ENCODE results near the gene MYOG. TPM values are rescaled to one million over a fixed set of nuclear protein-coding genes. Genes with fewer than 3 reads are reported as not detected.

MYOG gene
- total and polyA plus RNA-seq, 2 donors (not counting 1 experiment from before 2014, with no cell fraction given) = not detected

- H2AFZ ChIP-seq (ENCODE audit: insufficient read depth, low read depth, low read length, poor library complexity, severe bottlenecking) = no peak overlapping the region
- Mint-ChIP-seq H3K4me1 (no peaks in the 10 kb centered on the region), H3K27me3 (peaks cover 27% of the 10 kb centered on the region), H3K27ac (no peak overlapping the region), H3K9me3 (ENCODE audit: insufficient read depth) (peaks cover 18% of the 10 kb centered on the region), H3K4me3 (no peak overlapping the region)
- TF ChIP-seq CTCF (IDR thresholded peaks at IDR 0.05) (no peak), EZH2 (IDR thresholded peaks at IDR 0.05; ENCODE audit: borderline replicate concordance, insufficient read depth, low read depth, low read length, poor library complexity, severe bottlenecking) (no peak)
- H3K4me1 ChIP-seq (ENCODE audit: control insufficient read depth in 2 of 2, insufficient read depth in 2 of 2, low read length in 2 of 2) = no peaks in the 10 kb centered on the region
- H3K4me3 ChIP-seq (ENCODE audit: control extremely low read depth in 1 of 5, extremely low read depth in 1 of 5, insufficient read depth in 1 of 5, low read depth in 2 of 5, low read length in 4 of 5) = no peak overlapping the region
- ChIA-PET POLR2A (no interaction called here), CTCF (no interaction called here)
- DNase-seq (no peak), ATAC-seq (ENCODE audit: low read depth) (no peak)
- no peaks in the 10 kb centered on the region for H4K20me1 ChIP-seq (ENCODE audit: control insufficient read depth, insufficient read depth, low read length, poor library complexity, severe bottlenecking)
- no peaks in the 10 kb centered on the region for H3K79me2 ChIP-seq (ENCODE audit: control insufficient read depth, insufficient read depth, low read length)
- 60% methylated on average over 1 of the region's 1 CpG for WGBS (ENCODE audit: insufficient coverage)
- no peak overlapping the region for H3K27ac ChIP-seq (ENCODE audit: low read length in 2 of 2)
- H3K27me3 ChIP-seq (replicated peaks in 1 of 4; ENCODE audit: control extremely low read depth in 1 of 4, control insufficient read depth in 3 of 4, insufficient read depth in 4 of 4, low read length in 3 of 4) = peaks cover 0 to 3% (median 1%) of the 10 kb centered on the region in 4 experiments
- H3K4me2 ChIP-seq (replicated peaks; ENCODE audit: low read depth, low read length, poor library complexity, severe bottlenecking) = no peak overlapping the region
- no peak overlapping the region for H3K9ac ChIP-seq (ENCODE audit: low read length)
- no peaks in the 10 kb centered on the region for H3K36me3 ChIP-seq (replicated peaks in 1 of 2; ENCODE audit: control extremely low read depth in 1 of 2, control insufficient read depth in 1 of 2, extremely low read depth in 1 of 2, insufficient read depth in 2 of 2, low read length in 1 of 2)
- H3K9me3 ChIP-seq (ENCODE audit: control extremely low read depth in 1 of 3, control insufficient read depth in 2 of 3, insufficient read depth in 1 of 3, low read length in 2 of 3) = peaks cover 6 to 17% (median 8%) of the 10 kb centered on the region in 3 donors
- intact Hi-C loops (cut with micrococcal nuclease) = no loop called here
Measured at GRCh38 chr1:203093754-203094410, 8.1 kb upstream of the MYOG start.

- peaks cover 0 to 3% (median 1%) of the 10 kb centered on the region in 4 experiments for H3K27me3 ChIP-seq (replicated peaks in 1 of 4; ENCODE audit: control extremely low read depth in 1 of 4, control insufficient read depth in 3 of 4, insufficient read depth in 4 of 4, low read length in 3 of 4)
- Mint-ChIP-seq H3K4me3 (no peak overlapping the region), H3K27me3 (peaks cover 36% of the 10 kb centered on the region), H3K9me3 (ENCODE audit: insufficient read depth) (peaks cover 15% of the 10 kb centered on the region), H3K4me1 (no peaks in the 10 kb centered on the region), H3K27ac (no peak overlapping the region)
- 83% methylated on average over 1 of the region's 6 CpGs for WGBS (ENCODE audit: insufficient coverage)
- H3K9me3 ChIP-seq (ENCODE audit: control extremely low read depth in 1 of 3, control insufficient read depth in 2 of 3, insufficient read depth in 1 of 3, low read length in 2 of 3) = peaks cover 6 to 17% (median 8%) of the 10 kb centered on the region in 3 donors
- H3K79me2 ChIP-seq (ENCODE audit: control insufficient read depth, insufficient read depth, low read length) = no peaks in the 10 kb centered on the region
- H3K4me2 ChIP-seq (replicated peaks; ENCODE audit: low read depth, low read length, poor library complexity, severe bottlenecking) = no peak overlapping the region
- H4K20me1 ChIP-seq (ENCODE audit: control insufficient read depth, insufficient read depth, low read length, poor library complexity, severe bottlenecking) = no peaks in the 10 kb centered on the region
- ChIA-PET CTCF (no interaction called here), POLR2A (no interaction called here)
- TF ChIP-seq EZH2 (IDR thresholded peaks at IDR 0.05; ENCODE audit: borderline replicate concordance, insufficient read depth, low read depth, low read length, poor library complexity, severe bottlenecking) (no peak), CTCF (IDR thresholded peaks at IDR 0.05) (no peak)
- H3K27ac ChIP-seq (ENCODE audit: low read length in 2 of 2) = no peak overlapping the region
- no peak overlapping the region for H3K4me3 ChIP-seq (ENCODE audit: control extremely low read depth in 1 of 5, extremely low read depth in 1 of 5, insufficient read depth in 1 of 5, low read depth in 2 of 5, low read length in 4 of 5)
- intact Hi-C loops (cut with micrococcal nuclease) = no loop called here
- no peaks in the 10 kb centered on the region for H3K4me1 ChIP-seq (ENCODE audit: control insufficient read depth in 2 of 2, insufficient read depth in 2 of 2, low read length in 2 of 2)
- H3K36me3 ChIP-seq (replicated peaks in 1 of 2; ENCODE audit: control extremely low read depth in 1 of 2, control insufficient read depth in 1 of 2, extremely low read depth in 1 of 2, insufficient read depth in 2 of 2, low read length in 1 of 2) = no peaks in the 10 kb centered on the region
- DNase-seq (no peak), ATAC-seq (ENCODE audit: low read depth) (no peak)
- H3K9ac ChIP-seq (ENCODE audit: low read length) = no peak overlapping the region
- H2AFZ ChIP-seq (ENCODE audit: insufficient read depth, low read depth, low read length, poor library complexity, severe bottlenecking) = no peak overlapping the region
Measured at GRCh38 chr1:203091761-203092330, 6.0 kb upstream of the MYOG start.
